MG63 (cell line): ENCODE results near the gene TRIM17. TPM values are rescaled to one million over a fixed set of nuclear protein-coding genes. Genes with fewer than 3 reads are reported as not detected.
A peak's percentile ranks its signal among the peaks of the same experiment; 100 is the strongest.

Experiments used
- DNase-seq: peaks from one replicate; pipeline ENCODE4 v3.0.0-alpha.2; 2020
- H3K27me3 ChIP-seq: fragments of 250-450 bp; sonication (Bioruptor Pico); 2 replicates; pipeline ENCODE4 v1.5.1; 2020; ENCODE audit warnings: mild to moderate bottlenecking, moderate library complexity
- H3K36me3 ChIP-seq: fragments of 250-450 bp; sonication (Bioruptor Pico); 2 replicates; pipeline ENCODE4 v1.5.1; 2020; ENCODE audit warnings: mild to moderate bottlenecking, moderate library complexity
- H3K4me3 ChIP-seq: fragments of 250-450 bp; sonication (Bioruptor Pico); 2 replicates; pipeline ENCODE4 v1.5.1; 2020; ENCODE audit warnings: mild to moderate bottlenecking, moderate library complexity
- H3K9me3 ChIP-seq: fragments of 250-450 bp; sonication (Bioruptor Pico); 2 replicates; pipeline ENCODE4 v1.5.1; 2020; ENCODE audit warnings: mild to moderate bottlenecking, moderate library complexity
- total RNA-seq: library from RNA; depleted of rRNA; stranded (reverse); fragments of >200 nt; shearing (Covaris generic); gene quantifications from 2 replicates; pipeline ENCODE4 v1.2.3, GENCODE V29; 2014; ENCODE audit warnings: low replicate concordance

The TRIM17 gene
- total RNA-seq, 1 experiment from 2014 or later: not detected

DNA sequence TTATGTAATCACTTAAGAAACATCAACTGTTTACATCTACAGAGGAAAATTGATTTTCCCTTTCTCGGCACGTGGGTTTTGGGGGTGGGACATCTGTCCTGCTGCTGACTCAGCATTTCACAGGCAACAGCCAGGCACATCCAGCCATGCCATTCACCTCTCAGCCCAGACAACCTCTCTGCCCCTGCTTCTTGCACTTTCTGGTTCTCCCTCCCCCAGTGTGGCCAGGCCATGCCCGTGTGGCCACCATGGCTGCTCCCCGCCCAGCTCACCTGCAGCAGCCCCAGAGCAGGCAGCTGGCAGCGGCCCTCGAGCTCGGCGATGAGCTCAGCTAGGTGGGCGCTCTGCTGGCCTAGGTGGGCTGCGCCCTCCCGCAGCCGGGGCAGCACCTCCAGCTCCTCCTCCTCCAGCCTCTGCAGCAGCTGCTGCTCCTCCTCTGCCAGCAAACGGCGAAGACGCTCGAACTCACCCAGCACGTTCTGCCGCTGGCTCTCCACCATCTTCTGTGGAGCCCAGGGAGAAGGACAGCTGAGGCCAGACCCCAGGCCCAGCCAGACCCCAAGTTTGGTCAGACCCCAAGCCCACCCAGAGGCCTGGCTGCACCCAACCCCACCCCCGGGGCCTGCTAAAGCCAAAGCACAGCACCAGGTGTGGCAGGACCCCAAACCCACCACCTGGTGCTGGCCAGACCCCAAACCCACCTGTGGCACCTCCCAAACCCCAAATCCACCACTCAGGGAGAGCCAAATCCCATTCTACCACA is 15.8 kb downstream of the TRIM17 start:
- Histone ChIP-seq H3K4me3 (no peak overlapping the region), H3K27me3 (no peaks in the 10 kb centered on the region), H3K9me3 (no peaks in the 10 kb centered on the region), H3K36me3 (peaks cover 82% of the 10 kb centered on the region)
- no peak for DNase-seq

DNA sequence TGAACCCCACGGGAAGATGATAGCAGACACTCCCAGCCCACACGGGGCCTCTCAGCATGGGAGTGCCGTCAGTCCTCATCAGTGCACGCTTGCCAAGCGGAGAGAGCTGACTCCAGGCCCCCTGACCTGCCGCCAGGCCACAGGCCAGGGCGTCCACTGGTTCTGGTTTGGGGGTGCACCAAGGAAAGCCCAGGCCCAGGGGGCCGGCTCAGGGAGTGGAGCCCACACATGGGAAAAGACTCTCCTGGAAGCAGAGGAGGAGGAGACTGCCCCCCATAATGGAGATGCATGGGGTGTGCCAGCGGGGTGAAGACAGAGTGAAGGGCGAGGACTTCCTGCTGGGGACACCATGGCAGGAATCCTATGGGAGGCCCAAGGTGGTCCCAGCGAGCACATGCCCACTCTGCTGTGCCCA is 16.4 kb downstream of the TRIM17 start:
- DNase-seq: no peak
- Histone ChIP-seq H3K27me3 (no peaks in the 10 kb centered on the region), H3K4me3 (no peak overlapping the region), H3K9me3 (no peaks in the 10 kb centered on the region), H3K36me3 (peaks cover 86% of the 10 kb centered on the region)

DNA sequence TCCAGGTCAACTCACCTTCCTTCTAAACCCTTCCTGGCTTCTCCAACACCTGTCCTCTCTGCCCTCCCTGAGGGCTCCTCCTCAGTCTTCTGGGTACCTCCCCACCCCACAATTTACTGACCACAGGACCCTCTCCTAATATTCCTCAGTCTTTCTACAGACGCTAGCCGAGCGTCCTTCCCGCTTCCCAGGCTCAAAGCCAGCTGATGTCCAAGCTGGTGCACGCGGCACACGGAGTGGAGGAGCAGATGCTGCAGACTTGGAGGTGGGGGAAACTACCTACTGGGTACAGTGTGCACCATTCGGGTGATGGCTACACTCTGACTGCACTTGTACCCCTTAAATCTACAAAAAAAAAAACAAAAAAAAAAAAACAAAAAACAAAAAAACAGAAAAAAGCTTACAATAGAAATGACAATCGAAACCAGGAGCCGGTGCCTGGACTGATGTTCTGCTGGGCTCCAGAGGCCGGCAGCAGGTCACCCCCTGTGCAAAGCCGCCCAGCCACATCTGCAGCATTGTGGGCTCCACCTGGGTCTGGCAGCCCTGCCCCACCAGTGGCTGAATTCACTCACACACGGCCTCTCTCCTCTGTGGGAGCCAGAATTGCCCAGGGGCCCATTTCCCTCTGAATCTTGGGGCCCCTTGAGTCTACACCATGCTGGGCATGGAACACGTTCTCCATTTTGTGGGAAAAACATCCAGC is 17.0 kb downstream of the TRIM17 start:
- peaks cover 84% of the 10 kb centered on the region for H3K36me3 ChIP-seq
- no peak for DNase-seq
- no peaks in the 10 kb centered on the region for H3K27me3 ChIP-seq
- no peaks in the 10 kb centered on the region for H3K9me3 ChIP-seq
- H3K4me3 ChIP-seq: no peak overlapping the region

DNA sequence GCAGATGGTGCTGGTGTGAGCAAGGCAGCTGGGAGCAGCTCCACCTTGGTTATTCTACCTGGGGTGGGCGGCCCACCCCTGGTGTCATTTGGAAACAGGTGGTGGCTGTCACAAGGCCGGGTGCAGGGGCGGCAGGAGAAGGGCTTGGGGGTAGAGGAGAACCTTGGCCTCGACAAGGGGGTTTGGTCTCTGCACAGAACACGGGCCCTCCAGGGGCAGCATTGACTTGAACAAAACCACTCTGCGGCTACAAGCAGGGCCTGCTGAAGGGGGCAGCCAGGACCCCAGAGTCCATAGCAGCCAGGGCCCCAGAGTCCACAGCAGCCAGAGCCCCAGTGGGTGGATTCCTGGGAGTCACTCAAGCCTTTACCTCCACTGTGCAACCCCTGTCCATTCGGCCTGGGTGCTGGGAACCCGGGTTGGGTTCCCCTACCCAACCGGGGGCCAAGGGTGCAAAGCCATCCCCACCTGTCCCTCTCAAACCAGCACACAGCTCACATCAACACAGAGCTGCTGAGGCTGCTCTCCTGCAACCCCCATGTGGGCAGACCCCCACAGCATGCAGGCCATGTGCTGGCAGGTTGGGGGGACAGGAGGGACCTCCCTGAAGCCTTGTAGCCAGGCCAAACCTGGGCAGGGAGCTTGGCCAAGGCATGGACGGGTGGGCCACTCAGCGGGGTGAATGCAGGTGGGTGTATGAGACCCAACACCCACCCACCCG is 17.8 kb downstream of the TRIM17 start:
- H3K9me3 ChIP-seq: no peaks in the 10 kb centered on the region
- H3K4me3 ChIP-seq: no peak overlapping the region
- DNase-seq: no peak
- H3K36me3 ChIP-seq: peaks cover 83% of the 10 kb centered on the region
- no peaks in the 10 kb centered on the region for H3K27me3 ChIP-seq

DNA sequence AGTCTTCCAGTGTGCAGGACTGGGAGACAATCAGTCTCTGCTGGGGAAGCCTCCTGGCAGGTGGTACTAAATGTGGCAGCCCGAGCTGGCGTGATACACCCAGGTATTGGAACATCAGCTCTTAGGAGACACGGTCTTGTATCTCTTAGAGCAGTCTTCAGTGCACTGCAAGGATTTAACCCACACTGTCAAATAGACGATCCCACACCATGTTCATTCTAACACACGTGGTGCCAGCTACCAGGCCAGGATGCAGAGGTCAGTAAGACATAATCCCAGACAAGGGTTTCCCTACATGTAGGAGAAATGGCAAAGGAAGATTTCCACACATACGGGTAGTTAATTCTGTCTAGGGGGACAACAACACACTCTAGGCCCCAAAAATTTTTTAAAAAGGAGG is 18.7 kb downstream of the TRIM17 start:
- H3K36me3 ChIP-seq: peaks cover 83% of the 10 kb centered on the region
- H3K27me3 ChIP-seq: no peaks in the 10 kb centered on the region
- no peaks in the 10 kb centered on the region for H3K9me3 ChIP-seq
- no peak overlapping the region for H3K4me3 ChIP-seq
- no peak for DNase-seq

DNA sequence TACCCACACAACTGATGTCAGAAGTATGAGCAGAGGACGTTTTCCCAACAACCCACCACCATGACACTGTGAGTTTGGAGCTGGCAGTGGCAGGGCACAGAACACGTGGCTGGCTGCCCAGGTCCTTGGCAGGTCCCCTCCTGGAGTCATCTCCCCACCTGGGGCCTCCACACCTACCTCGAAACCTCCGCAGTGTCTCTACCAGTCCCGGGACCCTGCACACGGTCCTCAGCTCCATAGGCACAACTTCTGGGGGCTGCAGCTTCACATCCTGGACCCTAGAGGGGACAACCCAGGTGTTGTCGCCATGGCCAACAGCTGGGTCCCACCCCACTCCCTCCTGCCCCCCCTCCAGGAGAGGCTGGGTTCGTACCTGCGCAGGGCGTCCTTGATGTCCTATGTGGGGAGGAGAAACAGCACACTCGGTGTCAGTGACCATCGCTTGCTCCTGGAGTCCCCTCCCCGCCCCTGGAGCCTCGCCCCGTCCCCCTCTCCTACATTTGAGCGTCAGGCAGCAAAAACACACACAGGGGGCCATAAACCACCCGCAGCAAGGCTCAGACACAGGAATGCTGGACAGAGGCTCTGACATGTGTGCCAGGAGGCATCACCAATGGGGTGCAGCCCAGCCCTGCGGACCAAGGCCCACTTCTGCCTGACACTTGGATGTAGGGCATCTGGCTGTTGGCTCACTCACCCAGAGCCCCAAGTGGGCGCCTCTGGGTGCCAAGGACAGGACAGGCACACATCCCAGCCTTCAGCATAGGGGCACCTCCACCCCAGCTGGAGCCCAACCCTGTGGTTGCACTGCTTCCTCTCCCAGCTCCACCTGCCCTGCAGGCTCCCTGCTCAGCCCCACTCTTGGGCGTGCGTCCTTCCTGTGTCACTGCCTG is 19.6 kb downstream of the TRIM17 start:
- no peaks in the 10 kb centered on the region for H3K9me3 ChIP-seq
- H3K27me3 ChIP-seq: no peaks in the 10 kb centered on the region
- H3K36me3 ChIP-seq: peaks cover 75% of the 10 kb centered on the region
- DNase-seq: no peak
- no peak overlapping the region for H3K4me3 ChIP-seq

DNA sequence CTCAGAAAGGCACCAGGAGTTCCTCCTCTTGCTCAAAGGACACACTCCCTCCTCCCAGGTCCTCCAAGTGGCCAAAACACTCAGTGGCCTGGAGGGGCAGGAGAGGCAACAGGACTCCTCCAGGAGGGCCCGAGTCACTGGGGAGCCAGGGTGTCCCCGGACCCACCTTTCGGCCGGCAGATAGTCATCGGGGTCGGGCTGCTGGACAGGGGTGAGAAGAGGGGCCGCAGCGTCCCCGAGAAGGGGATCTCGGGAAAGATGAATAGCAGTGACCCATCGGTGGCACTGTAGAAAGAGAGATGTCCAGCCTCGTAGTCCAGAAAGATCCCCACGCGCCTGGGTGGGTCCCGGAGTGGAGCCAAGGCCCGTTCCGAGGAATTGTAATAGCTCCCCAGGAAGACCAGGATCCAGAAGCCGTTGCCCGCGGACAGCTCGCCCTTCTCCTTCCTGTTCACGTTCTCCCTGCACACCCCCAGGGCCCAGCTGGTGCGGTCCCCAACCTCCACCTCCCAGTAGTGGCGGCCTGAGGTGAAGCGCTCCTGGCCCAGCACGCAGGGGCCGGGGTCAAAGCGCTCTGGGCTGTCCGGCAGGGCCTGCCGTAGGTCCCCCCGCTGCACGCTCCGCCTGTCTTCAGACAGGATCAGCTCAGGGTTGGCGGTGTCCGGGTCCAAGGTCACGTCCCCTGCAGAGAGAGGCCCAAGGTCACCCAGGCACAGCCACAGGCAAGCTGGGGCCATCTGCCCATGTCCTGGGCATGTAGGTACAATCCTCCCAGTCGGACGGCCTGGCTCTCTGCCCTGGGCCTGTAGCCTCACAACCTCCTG is 21.9 kb downstream of the TRIM17 start:
- no peak overlapping the region for H3K4me3 ChIP-seq
- no peak for DNase-seq
- H3K27me3 ChIP-seq: no peaks in the 10 kb centered on the region
- H3K9me3 ChIP-seq: no peaks in the 10 kb centered on the region
- peaks cover 57% of the 10 kb centered on the region for H3K36me3 ChIP-seq

DNA sequence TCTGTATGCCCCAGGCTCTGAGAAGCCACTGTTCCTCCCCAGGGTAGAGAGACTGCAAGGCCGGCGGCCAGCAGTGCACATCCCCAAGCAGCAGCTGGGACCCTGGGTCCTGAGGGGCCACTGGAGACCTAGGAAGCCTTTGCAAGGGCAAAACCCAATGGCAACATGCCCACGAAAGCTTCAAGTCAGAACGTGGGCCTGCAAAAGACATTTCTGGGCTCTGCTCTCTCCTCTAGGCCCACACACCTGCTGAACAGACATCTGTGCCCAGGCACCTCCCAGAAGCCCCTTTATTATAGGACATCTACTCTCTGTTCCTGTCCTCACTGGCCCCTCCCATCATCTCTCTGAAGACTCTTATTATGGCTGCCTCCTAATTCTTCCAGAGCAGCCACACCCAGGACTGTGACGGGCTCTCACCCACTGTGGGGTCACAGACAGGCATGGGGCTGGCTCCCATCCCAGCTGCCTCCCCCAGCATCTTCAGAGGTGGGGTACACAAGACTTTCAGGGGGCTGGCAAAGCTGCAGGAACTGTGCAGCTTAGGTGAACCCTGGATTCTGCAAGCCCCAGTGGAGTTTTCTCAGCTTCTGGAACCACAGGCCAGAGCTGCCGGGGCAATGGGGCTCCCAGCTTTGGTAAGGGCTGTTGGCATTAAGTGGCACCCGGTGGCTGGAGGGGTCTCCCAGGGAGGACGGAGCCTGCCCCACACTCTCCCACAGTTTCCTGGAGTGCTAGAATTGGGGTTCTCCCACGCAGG is 22.7 kb downstream of the TRIM17 start:
- no peak for DNase-seq
- no peaks in the 10 kb centered on the region for H3K27me3 ChIP-seq
- H3K36me3 ChIP-seq: peaks cover 53% of the 10 kb centered on the region
- H3K4me3 ChIP-seq: no peak overlapping the region
- H3K9me3 ChIP-seq: no peaks in the 10 kb centered on the region

DNA sequence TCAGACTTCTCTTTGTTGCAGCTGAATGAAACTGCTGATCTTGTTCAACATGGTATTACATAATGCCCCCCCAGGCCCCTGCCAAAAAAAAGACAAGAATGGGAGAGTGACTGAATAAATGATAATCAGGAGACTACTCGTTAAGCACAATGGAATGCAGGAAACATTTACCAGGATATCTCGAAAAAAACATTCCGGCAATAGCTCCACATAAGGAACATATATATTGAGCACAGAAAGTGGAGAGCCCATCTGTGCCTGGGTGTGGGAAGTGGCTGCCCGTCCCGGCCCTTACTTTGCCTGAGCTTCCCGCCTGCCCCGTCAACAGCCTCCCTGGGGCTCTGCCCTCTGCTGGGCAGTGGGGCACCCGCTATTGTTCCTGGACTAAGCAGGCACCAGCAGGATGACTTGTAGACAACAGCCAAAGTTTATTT is 23.4 kb downstream of the TRIM17 start:
- no peak overlapping the region for H3K4me3 ChIP-seq
- DNase-seq: peak; percentile 53
- peaks cover 46% of the 10 kb centered on the region for H3K36me3 ChIP-seq
- H3K27me3 ChIP-seq: no peaks in the 10 kb centered on the region
- H3K9me3 ChIP-seq: no peaks in the 10 kb centered on the region

DNA sequence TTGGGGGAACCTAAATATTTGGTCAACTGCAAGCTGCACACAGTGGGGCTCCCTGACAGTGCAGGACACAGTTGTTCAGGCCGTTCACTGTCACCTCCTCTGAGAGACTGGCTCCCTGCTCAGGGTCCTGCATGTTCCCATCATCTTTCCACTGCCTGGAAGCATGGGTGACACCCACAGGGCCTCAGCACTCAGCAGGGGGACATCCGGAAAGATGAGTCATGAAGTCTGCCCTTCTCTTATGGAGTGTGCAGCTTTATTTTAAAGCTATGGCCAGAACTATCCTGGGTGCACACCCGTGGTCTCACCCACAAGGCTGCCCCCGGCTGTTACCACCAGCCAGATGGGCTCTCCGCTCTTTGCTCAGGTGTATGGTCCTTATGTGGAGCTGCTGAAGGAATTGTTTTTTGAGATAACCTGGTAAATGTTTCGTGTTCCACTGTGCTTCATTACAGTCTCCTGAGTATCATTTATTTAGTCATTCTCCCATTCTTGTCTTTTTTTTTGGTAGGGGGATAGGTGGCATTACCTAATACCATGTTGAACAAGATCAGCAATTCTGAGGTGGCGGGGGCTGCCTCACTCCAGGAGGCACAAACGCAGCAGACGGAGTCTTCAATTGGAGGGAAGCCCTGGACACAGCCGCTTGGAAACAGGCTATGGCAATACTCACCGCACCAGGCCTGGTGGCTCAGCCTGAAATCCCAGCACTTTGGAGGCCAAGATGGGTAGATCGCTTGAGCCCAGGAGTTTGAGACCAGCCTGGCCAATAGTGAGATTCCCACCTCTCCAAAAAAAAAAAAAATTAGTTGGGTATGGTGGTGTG is 24.3 kb downstream of the TRIM17 start:
- peak; percentile 76 for DNase-seq
- Histone ChIP-seq H3K9me3 (no peaks in the 10 kb centered on the region), H3K4me3 (no peak overlapping the region), H3K36me3 (peaks cover 37% of the 10 kb centered on the region), H3K27me3 (no peaks in the 10 kb centered on the region)

DNA sequence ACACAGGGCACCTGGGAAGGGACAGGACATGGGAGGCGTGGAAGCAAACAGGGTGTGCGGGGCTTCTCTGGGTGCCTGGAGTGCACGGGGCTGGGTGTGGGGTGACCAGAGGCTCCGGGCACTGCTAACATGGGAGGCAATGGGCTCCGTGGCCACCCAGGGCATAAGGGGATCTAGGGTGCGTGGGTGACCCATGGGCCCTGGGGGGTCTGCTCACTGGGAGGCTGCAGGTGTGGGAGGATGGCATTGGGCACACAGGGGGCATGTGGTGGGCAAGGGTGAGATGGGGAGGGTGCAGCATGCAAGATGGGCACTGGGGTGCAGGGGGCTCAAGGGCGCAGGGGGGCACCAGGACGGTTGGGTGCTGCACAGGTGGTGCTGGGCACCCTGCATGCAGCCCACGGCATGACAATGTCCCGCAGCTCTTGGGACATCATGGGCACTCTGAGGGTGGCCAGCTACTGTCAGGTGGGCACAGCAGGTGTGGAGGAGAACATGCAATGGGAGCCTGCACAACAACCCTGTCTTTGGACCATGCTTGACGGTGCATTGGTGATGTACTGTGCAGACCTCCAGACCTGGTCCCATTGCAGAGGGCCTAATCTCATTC is 25.1 kb downstream of the TRIM17 start:
- no peak for DNase-seq
- Histone ChIP-seq H3K4me3 (no peak overlapping the region), H3K9me3 (no peaks in the 10 kb centered on the region), H3K36me3 (peaks cover 29% of the 10 kb centered on the region), H3K27me3 (no peaks in the 10 kb centered on the region)

DNA sequence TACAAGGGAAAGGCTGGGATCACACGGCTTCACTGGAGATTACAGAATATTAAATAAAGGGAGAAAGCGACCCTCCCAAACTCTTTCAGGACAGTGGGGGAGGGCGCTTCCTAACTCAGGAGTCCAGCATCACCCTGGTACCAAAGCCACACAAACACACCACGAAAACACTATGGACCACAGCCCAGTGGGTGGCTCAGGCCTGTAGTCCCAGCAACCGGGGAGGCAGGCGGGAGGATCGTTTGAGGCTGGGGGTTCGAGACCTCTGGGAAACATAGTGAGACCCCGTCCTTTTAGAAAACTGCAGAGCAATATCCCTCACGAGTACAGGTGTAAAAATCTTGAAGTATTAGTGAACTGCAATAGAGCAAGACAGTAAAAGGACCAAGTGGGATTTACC is 26.0 kb downstream of the TRIM17 start:
- H3K9me3 ChIP-seq: no peaks in the 10 kb centered on the region
- DNase-seq: no peak
- H3K4me3 ChIP-seq: no peak overlapping the region
- no peaks in the 10 kb centered on the region for H3K27me3 ChIP-seq
- peaks cover 20% of the 10 kb centered on the region for H3K36me3 ChIP-seq

DNA sequence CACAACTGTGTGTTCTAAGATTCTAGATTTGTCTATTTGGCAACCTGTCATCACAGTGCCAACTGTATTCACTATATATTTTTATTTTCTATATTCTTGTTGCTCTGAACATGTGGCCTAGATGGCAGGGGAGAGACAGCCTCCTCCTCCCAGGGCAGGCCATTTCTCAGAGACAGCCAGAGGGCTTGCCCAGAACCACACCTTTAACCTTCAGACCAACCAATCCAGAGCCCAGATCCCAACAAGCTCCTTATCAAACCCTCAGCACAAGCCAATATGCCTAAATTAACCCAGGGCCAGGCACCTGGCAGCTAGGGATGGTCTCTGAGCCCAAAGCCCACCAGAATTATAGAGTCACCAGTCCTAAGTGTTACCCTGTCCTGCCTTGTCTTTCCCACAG is 29.3 kb downstream of the TRIM17 start:
- H3K9me3 ChIP-seq: no peaks in the 10 kb centered on the region
- H3K27me3 ChIP-seq: no peaks in the 10 kb centered on the region
- no peak for DNase-seq
- no peaks in the 10 kb centered on the region for H3K36me3 ChIP-seq
- no peak overlapping the region for H3K4me3 ChIP-seq

DNA sequence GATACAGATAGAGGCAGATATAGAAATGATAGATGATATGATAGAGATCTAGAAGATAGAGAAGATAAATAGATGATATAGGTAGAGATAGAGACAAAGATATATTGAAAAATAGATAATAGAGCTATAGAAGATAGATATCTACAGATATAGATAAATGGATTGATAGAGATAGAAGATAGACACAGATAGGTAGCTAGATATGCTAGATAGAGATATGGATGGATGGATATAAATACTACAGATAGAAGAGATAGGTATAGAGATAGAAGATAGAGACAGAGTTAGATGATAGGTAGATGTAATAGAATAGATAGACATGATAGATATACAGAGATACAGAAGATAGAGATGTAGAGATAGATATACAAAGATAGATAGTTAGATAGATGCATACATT is 31.4 kb downstream of the TRIM17 start:
- Histone ChIP-seq H3K4me3 (no peak overlapping the region), H3K27me3 (no peaks in the 10 kb centered on the region), H3K36me3 (no peaks in the 10 kb centered on the region), H3K9me3 (no peaks in the 10 kb centered on the region)
- DNase-seq: no peak
